HG03066 (cell line): ENCODE results near the gene MYEOV.

ENCODE experiments used
- ATAC-seq: cut with Tn5 transposase; IDR thresholded peaks from one replicate; pipeline ENCODE4 v1.9.1; 2021; ENCODE audit warnings: low read depth; ENCODE audit not compliant: unreplicated experiment

MYEOV gene

GRCh38 chr11:69312453-69313404 lies 18.8 kb downstream of the MYEOV start:
- ATAC-seq: no peak

DNA sequence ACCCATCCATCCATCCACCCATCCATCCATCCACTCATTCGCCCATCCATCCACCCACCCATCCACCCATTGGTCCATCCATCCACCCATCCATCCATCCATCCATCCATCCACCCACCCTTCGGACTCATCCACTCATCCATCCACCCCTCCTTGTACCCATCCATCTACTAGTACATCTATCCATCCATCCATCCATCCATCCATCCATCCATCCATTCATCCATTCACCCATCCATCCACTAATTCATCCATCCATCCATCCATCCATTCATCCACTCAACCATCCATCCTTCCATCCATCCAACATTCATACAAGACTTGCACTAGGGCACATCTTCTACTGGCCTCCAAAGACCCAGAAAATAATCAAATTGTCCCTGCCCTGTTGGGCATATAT lies 20.0 kb downstream of the MYEOV start:
- no peak for ATAC-seq

DNA sequence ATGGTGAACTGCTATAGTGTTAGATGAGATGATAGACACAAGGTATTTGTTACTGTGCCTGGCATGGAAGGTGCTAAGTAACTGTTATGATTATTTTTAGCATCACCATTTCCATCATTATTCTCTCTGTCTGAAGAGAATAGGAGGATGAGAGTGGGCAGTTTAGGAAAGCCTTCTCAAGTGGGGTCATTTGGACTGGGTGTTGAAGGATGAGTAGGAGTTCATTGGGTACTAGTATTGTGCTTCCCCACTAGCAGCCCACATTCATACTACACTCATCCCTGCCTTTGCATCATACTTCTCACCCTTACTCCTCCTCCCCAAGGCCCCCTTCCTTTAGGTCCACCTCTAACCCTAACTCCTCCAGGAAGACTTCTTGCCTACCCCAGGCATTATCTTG lies 20.6 kb downstream of the MYEOV start:
- ATAC-seq: no peak

DNA sequence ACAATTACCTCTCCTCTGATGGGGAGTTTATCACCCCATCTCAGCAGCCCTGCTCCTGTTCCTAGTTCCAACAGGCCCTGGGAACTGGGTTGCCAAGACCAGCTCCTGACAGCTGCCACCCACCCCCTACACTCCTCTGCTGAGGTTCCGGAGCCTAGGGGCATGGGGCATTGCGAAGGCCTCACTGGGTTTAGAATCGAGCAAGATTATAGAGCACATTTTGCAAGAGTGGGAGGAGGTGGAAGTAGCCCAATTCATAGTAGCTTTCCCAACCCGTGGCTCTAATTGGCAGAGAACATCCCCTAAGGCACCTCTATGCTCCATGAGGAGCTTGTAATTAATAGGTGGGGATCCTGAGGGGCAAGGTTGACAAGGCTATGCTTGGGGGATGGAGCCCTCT lies 23.0 kb downstream of the MYEOV start:
- ATAC-seq: no peak

DNA sequence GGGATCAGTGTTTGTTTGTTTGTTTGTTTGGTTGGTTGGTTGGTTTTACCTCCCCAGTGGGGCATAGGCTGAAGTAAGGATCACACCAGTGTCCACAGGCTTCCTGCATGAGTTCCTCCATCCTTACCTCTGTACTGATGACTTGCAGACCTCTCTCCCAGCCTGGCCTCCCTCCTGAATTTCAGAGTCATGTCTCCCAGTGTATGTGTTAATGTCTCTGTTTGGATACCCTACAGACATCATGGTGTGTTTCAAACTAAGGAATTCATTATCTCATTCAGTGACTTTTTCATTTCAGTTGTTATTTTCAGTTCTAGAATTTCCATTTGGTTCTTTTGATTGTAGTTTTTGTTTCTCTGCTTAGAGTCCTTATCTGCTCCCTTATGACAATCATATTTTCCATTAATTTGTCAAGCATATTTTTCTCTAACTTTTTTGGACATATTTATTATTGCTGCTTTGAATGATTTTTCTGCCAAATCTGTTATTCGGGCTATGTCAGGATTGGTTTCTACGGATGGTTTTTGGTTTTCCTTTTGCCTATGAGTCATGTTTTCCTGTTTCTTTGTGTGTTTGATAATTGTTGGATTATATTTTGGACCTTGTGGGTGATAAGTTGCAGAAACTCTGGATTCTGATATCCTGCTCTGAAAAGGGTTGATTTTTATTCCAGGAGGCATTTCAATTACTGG lies 23.6 kb downstream of the MYEOV start:
- ATAC-seq: no peak

DNA sequence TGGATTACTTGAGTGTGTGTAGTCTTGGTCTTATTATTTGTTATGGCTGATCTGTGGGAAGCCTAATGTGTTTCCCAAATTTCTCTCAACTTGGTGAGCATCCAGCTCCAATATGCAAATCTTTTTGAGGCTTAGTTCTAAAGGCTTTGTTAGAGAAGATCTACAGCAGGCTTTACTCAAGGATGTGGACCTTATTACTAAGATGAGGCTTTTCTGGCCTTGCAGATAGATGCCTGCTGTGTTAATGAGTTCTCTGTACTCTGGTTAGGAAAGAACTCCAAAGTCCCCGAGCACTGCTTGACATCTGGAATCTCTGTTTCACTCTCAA lies 24.1 kb downstream of the MYEOV start:
- no peak for ATAC-seq

GRCh38 chr11:69319255-69320106 lies 25.5 kb downstream of the MYEOV start:
- ATAC-seq: no peak

- ATAC-seq: no peak
These were observed 26.4 kb downstream of the MYEOV start for GRCh38 chr11:69320326-69320725.

DNA sequence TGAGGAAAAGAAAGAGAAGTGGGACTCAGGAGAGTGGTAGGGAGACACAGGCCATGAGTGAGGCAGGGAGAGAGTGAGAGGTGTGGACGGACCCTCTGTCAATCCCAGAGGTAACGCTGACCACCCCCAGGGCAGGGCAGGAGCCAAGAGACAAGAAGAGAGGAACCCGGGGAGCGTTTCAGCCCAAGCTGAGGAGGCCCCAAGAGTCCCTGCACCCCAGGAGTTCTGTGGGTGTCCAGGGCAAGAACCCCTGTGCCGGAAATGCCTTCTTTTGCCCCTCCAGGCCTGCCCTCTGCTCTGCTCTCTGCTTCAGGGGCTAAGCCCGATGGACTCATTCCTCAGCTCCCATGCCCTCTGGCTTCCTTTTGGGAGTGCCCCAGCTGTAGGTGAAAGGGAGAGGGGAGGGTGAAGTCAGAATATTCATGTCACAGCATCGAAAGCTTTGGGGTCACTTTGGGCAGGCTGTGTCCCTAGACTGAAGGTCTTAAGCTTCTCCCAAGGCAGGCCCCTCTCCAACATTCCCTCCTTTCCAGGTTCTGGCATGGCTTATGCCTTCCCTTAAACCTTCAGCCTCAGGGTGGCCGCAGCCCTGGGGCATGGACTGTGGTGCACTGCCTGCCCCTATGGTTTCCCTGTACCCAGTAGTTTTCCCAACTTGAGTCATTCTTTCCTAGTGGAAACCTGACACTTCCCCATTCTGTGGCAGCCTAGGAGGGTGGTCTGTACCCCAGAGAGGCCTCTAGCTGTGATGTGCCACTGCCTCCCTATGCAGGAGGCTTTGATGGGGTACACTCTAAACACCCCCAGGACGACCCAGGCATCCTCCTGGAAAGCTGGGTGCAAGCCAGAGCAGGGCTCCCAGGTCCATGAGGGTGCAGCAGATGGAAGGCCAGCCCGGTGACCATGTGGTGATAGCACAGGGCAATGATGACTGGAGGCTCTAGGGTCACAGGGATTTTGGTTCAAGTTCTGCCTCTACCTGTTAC lies 27.1 kb downstream of the MYEOV start:
- ATAC-seq: no peak

- ATAC-seq: no peak
These were observed 28.0 kb downstream of the MYEOV start for GRCh38 chr11:69321877-69322361.

GRCh38 chr11:69325446-69325845 lies 31.5 kb downstream of the MYEOV start:
- no peak for ATAC-seq

DNA sequence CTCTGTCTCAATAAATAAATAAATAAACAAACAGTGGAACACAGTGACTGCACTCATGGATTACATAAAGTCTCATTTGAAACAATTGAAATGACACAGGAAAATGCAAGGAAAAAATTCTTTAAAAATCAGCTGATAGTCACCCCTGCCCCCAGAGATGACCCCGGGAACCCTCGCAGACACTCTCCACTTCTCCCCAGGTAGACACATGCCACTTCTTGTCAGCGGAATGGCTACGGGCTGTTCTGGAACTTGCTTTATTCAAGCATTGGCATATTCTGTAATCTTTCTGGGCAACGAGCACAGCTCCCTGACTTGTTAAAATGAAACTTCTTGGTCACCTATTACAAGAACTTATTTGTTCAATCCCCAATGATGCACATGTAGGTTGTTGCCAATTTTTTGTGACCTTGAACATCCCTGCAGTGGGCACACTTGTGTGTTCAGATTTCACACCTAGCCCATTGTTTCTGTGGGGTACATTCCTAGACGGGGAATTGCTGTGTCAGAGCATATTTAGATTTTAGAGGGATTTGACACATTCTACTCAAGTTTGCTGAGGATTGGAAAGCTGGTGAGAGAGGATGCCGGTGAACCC lies 32.8 kb downstream of the MYEOV start:
- no peak for ATAC-seq

DNA sequence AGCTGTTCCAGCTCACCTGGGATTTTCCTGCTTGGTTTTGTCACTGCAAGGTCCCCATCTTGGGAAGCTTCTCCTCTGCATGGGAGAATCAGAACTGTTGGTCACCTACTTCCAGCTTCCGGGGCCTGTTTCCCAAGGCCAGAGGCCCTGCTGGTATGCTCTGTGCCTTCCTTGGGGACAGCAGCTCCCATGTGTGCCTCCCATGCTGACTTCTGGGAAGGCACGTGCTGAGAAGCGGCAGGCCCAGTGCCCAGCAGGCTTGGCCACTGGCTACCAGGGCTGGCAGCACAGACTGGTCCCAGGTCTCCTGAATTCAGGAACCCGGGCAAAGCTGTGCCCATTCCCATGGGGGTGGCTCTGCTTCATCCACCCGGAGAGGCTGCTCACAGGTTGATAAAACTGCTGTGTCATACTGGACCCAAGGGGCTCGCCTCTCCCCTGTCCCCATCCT lies 33.8 kb downstream of the MYEOV start:
- ATAC-seq: no peak

GRCh38 chr11:69328231-69328630 lies 34.3 kb downstream of the MYEOV start:
- ATAC-seq: no peak

GRCh38 chr11:69329581-69329980 lies 35.6 kb downstream of the MYEOV start:
- no peak for ATAC-seq

GRCh38 chr11:69330330-69330729 lies 36.4 kb downstream of the MYEOV start:
- ATAC-seq: no peak

- no peak for ATAC-seq
These were observed 39.3 kb downstream of the MYEOV start for GRCh38 chr11:69333149-69333710.

DNA sequence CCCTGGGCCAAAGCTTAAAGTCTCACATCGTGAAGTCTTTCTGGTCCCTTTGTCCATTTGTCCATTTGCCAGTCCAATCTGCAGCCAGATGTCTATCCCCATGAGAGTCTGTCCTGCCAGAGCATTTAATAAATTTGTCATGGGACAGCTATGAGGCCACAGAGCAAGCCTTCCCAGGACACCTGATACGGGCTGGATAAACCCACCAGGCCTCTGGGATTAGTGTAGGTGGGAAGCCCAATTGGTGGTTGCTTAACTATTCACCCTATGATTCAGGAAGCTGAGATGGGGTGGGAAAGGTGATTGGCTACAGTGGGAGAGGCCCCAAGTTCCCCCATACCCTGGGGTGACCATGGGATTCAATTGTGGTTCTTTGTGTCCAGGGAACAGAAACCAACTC lies 39.9 kb downstream of the MYEOV start:
- ATAC-seq: no peak
